AG04449 (cell line): ENCODE results near the gene FAM117B.

Source experiments
- CTCF ChIA-PET: fragments of 350-600 bp; formaldehyde crosslinking; extraction: SDS; loops from one replicate; lab custom pipeline; 2021; ENCODE audit warnings: antibody characterized with exemption; lab: Yijun Ruan, JAX
- POLR2A ChIA-PET: fragments of 400-600, 350-600 bp; formaldehyde crosslinking; extraction: SDS; loops from one replicate; lab custom pipeline; 2020; ENCODE audit warnings: antibody characterized with exemption, inconsistent platforms; lab: Yijun Ruan, JAX
- DNase-seq: peaks from one replicate; pipeline ENCODE4 v3.0.0-alpha.2; 2010; ENCODE audit warnings: low read depth, low spot score
- H3K4me3 ChIP-seq: 2 replicates; pipeline ENCODE4 v1.5.1; 2011; ENCODE audit warnings: low read depth, mild to moderate bottlenecking, control low read depth, low read length
- TF ChIP-seq, protein P1 (sequence below): IDR thresholded peaks from one replicate; pipeline ENCODE4 v1.5.1; 2011; ENCODE audit warnings: mild to moderate bottlenecking, moderate library complexity, low read length, control low read depth, inconsistent platforms; ENCODE audit not compliant: insufficient read depth; ENCODE audit errors: missing control alignments

The FAM117B gene

DNA sequence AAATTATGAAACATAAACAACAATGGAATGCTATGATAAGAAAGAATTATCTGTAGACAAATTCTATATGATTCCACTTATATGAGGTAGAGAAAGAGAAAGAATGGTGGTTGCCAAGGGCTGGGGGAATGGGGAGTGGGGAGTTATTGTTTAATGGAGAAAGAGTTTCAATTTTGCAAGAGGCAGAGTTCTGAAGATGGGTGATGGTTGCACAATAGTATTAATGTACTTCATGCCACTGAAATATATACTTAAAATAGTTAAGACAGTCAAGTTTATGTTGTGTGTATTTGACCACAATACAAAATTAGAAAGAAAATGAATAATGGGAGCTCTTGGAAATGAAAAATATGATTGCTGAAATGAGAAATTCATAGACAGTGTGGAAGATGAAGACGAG, 22.6 kb upstream of the FAM117B start:
- no peak overlapping the region for H3K4me3 ChIP-seq
- TF ChIP-seq, protein P1, sequence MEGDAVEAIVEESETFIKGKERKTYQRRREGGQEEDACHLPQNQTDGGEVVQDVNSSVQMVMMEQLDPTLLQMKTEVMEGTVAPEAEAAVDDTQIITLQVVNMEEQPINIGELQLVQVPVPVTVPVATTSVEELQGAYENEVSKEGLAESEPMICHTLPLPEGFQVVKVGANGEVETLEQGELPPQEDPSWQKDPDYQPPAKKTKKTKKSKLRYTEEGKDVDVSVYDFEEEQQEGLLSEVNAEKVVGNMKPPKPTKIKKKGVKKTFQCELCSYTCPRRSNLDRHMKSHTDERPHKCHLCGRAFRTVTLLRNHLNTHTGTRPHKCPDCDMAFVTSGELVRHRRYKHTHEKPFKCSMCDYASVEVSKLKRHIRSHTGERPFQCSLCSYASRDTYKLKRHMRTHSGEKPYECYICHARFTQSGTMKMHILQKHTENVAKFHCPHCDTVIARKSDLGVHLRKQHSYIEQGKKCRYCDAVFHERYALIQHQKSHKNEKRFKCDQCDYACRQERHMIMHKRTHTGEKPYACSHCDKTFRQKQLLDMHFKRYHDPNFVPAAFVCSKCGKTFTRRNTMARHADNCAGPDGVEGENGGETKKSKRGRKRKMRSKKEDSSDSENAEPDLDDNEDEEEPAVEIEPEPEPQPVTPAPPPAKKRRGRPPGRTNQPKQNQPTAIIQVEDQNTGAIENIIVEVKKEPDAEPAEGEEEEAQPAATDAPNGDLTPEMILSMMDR: no peak
- no peak for DNase-seq
- CTCF ChIA-PET: no interaction called here
- POLR2A ChIA-PET: no interaction called here

DNA sequence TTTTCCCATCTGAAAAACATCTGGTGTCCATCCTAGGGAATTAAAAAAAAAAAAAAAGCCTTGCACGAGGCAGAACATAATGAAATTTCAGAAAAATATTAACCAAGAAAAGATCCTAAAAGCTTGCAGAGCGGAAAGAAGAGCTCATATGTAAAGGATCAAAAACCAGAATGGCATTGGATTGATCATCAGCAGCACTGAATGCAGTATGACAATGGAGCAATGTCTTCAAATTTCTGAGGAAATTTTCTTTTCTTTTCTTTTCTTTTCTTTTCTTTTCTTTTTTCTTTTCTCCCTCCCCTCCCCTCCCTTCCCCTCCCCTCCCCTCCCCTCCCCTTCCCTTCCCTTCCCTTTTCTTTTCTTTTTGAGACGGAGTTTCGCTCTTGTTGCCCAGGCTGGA, 21.3 kb upstream of the FAM117B start:
- CTCF ChIA-PET: interaction anchor here (0.7 to 1.4 kb wide), 3 partner anchors 24 to 475 kb away, joined by 3 to 4 read pairs (median 3); no protein-coding TSS in a partner anchor
- TF ChIP-seq, protein P1: no peak
- no peak overlapping the region for H3K4me3 ChIP-seq
- POLR2A ChIA-PET: no interaction called here
- DNase-seq: no peak

DNA sequence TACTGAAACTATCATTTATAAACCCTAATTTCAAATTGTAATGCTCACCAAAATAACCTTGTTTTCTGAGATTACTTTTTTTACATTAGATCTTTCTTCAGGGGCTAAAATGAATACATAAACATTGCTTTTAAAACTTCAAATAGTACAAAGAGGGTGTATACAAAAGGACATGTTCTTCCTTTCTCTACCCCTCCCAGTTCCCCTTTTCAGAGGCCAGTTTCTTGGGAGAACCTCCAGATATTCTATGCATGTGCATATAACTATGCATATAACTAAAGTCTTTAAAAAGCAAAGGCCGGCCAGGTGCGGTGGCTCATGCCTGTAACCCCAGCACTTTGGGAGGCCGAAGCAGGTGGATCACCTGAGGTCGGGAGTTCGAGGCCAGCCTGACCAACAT, 10.6 kb upstream of the FAM117B start:
- no peak overlapping the region for H3K4me3 ChIP-seq
- TF ChIP-seq, protein P1: no peak
- no peak for DNase-seq
- ChIA-PET POLR2A (no interaction called here), CTCF (no interaction called here)

DNA sequence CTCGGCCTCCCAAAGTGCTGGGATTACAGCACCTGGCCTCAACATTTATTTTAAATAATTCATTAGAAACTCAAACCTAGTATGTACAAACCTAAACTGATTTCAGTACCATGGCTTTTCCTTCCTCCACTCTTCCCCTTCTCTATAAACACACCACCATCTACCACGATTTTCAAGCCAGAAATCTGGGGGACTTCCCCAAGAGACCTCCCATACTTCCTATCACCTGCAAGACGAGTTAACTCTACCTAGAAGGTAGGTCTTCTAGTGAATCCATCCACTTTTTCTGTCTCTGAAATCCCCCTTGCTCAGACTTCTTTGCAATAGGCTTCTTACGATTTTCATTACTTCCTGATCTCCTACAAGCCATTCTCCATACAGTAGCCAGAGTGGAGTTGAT, 7.7 kb upstream of the FAM117B start:
- POLR2A ChIA-PET: no interaction called here
- CTCF ChIA-PET: no interaction called here
- TF ChIP-seq, protein P1: no peak
- DNase-seq: no peak
- no peak overlapping the region for H3K4me3 ChIP-seq

DNA sequence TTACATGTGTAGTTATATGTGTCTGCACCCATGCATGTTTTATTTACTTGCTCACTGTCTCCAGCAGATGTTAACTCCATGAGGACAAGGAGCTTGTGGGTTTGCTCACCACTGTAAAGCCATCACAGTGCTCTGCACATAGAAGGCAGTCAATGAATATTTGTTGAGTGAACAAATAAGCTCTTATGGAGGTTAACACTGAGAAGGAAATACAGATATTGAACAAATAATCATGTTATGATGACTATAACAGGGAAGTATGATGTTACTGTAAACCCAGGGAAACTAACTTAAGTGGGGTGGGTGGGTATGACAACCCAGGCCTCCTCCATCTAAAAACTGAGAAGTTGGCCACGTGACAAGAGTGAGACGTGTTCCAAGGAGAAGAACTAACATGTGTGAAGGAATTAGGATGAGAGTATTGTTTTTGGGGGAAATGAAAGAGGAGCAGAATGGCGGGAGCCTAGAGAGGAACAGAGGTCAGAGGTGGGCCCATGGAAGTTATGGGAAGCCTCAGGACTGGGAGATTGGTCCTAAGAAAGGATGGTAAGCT, 6.0 kb upstream of the FAM117B start:
- no peak for DNase-seq
- ChIA-PET POLR2A (no interaction called here), CTCF (interaction anchor here (0.6 to 2.4 kb wide), 2 partner anchors 38 to 40 kb away, joined by 3 to 7 read pairs; no protein-coding TSS in a partner anchor)
- TF ChIP-seq, protein P1: no peak
- H3K4me3 ChIP-seq: no peak overlapping the region

DNA sequence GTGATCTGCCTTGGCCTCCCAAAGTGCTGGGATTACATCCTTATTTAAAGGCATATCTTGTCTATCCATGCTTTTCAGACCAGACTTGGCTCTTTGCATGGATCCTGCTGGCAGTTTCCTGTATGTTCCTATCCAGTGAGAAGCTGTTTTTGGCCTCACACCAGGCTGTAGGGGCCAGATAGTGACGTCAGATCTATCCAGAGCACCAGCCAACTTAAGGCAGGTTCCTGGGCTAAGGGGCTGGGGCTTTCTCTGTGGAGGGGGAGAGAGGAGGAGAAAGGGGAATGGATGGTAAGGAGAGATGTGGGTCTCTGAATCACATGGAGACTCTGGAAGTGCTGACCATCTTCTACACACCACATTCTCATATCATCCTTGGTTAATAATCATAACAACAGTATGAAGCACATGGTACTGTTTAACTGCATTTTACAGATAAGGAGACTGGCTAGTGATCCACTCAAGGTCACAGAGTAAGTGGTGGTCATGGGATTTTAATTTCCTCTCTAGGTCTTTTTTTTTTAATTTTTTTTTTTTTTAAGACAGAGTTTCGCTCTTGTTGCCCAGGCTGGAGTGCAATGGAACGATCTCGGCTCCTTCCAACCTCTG, 2.0 kb upstream of the FAM117B start:
- DNase-seq: no peak
- TF ChIP-seq, protein P1: no peak
- ChIA-PET CTCF (interaction anchor here (0.9 kb wide), 1 partner anchor 44 kb away, joined by 4 read pairs; no protein-coding TSS in a partner anchor), POLR2A (no interaction called here)
- H3K4me3 ChIP-seq: no peak overlapping the region
